Cardiac muscle cell (in vitro differentiated cells and primary cell): ENCODE results near the gene FCHO1. TPM values are rescaled to one million over a fixed set of nuclear protein-coding genes. Genes with fewer than 3 reads are reported as not detected.

Experiments
- DNase-seq, 2 donors: peaks; one replicate each; pipeline versions ENCODE4 v3.0.0 to v3.0.0-alpha.2; 2010 to 2017; ENCODE audit warnings: low read depth in 1 of 2, low spot score in 1 of 2
- H3K27ac ChIP-seq: fragments of 200-600 bp; sonication (generic); 2 replicates; pipeline ENCODE4 v1.5.1; 2016
- H3K27me3 ChIP-seq: fragments of 200-600 bp; sonication (generic); 2 replicates; pipeline ENCODE4 v1.6.0; 2016; ENCODE audit warnings: control low read depth
- H3K36me3 ChIP-seq: fragments of 200-600 bp; sonication (generic); 2 replicates; pipeline ENCODE4 v1.5.1; 2016; ENCODE audit warnings: control low read depth
- H3K4me1 ChIP-seq: fragments of 200-600 bp; sonication (generic); 2 replicates; pipeline ENCODE4 v1.8.1; 2017; ENCODE audit warnings: low read depth, mild to moderate bottlenecking, mixed run types
- H3K4me3 ChIP-seq: fragments of 200-600 bp; sonication (generic); 2 replicates; pipeline ENCODE4 v1.5.1; 2016; ENCODE audit warnings: mild to moderate bottlenecking
- H3K9me3 ChIP-seq: fragments of 200-600 bp; sonication (generic); 2 replicates; pipeline ENCODE4 v1.5.1; 2017; ENCODE audit warnings: low read depth, mild to moderate bottlenecking, control low read depth
- CTCF ChIP-seq: IDR thresholded peaks from 2 replicates; pipeline ENCODE4 v1.5.1; 2012; ENCODE audit warnings: low read depth, mild to moderate bottlenecking, low read length
- polyA plus RNA-seq: library from polyadenylated mRNA; unstranded; fragments of >200 nt; fragmentation: Nextera tagmentation; extraction: Ambion mirVana; gene quantifications from 2 replicates; pipeline ENCODE4 v1.2.1, GENCODE V29; 2016
- total RNA-seq: library from RNA; depleted of rRNA; stranded (reverse); fragments of >200 nt; gene quantifications from 2 replicates; pipeline ENCODE4 v1.2.3, GENCODE V29; 2016

FCHO1 gene
- 1.8 and 3.1 TPM in 2 replicates for total RNA-seq
- polyA plus RNA-seq = 2.5 and 4.3 TPM in 2 replicates

- no peak for TF ChIP-seq CTCF
- Histone ChIP-seq H3K27ac (no peak within 1 kb of the TSS), H3K9me3 (no peaks in the 10 kb centered on the region), H3K27me3 (no peaks in the 10 kb centered on the region), H3K4me1 (no peaks in the 10 kb centered on the region), H3K4me3 (no peak within 1 kb of the TSS), H3K36me3 (no peaks in the 10 kb centered on the region)
- DNase-seq = no peak
Measured at GRCh38 chr19:17751103-17751911, at the start of gene FCHO1. TSS of gene FCHO1 (plus strand) at chr19:17751477. CDS start at chr19:17755165, 3,688 bp downstream.

GRCh38 chr19:17703824-17704463, 47.3 kb upstream of the FCHO1 start:
- Histone ChIP-seq H3K36me3 (no peaks in the 10 kb centered on the region), H3K4me3 (no peak overlapping the region), H3K27me3 (no peaks in the 10 kb centered on the region), H3K9me3 (no peaks in the 10 kb centered on the region), H3K27ac (no peak overlapping the region), H3K4me1 (no peaks in the 10 kb centered on the region)
- DNase-seq = peak; percentile 52 to 65
- peak; percentile 87 for TF ChIP-seq CTCF

GRCh38 chr19:17706750-17707181, 44.5 kb upstream of the FCHO1 start:
- H3K4me3 ChIP-seq = no peak overlapping the region
- peak; percentile 26 to 79 for DNase-seq

GRCh38 chr19:17711851-17712250, 39.4 kb upstream of the FCHO1 start:
- TF ChIP-seq CTCF = no peak
- Histone ChIP-seq H3K27me3 (no peaks in the 10 kb centered on the region), H3K9me3 (no peaks in the 10 kb centered on the region)

More at GRCh38 chr19:17706750-17707181, 44.5 kb upstream of the FCHO1 start:
- Histone ChIP-seq H3K36me3 (no peaks in the 10 kb centered on the region), H3K9me3 (no peaks in the 10 kb centered on the region), H3K27me3 (no peaks in the 10 kb centered on the region), H3K4me1 (no peaks in the 10 kb centered on the region), H3K27ac (no peak overlapping the region)
- no peak for TF ChIP-seq CTCF

GRCh38 chr19:17716309-17716929, 34.9 kb upstream of the FCHO1 start:
- TF ChIP-seq CTCF = no peak
- Histone ChIP-seq H3K4me1 (peaks cover 8% of the 10 kb centered on the region), H3K4me3 (no peak overlapping the region), H3K9me3 (no peaks in the 10 kb centered on the region), H3K27me3 (no peaks in the 10 kb centered on the region), H3K27ac (no peak overlapping the region), H3K36me3 (no peaks in the 10 kb centered on the region)
- DNase-seq = no peak

More at GRCh38 chr19:17711851-17712250, 39.4 kb upstream of the FCHO1 start:
- DNase-seq = no peak
- Histone ChIP-seq H3K36me3 (no peaks in the 10 kb centered on the region), H3K27ac (no peak overlapping the region), H3K4me3 (no peak overlapping the region), H3K4me1 (no peaks in the 10 kb centered on the region)
